Uterus (tissue), 4 donors: ENCODE measurements around the gene RNU1-1. TPM values are rescaled to one million over a fixed set of nuclear protein-coding genes. Genes with fewer than 3 reads are reported as not detected.
"Not testable (repeated sequence)": the region's sequence is repeated elsewhere in the genome, so short reads cannot be mapped to it uniquely, and the experiment has no call there.

Source experiments
- DNase-seq, 2 donors: peaks; one replicate each; pipeline ENCODE4 v3.0.0-alpha.2; 2019 to 2020
- H3K27ac ChIP-seq, 2 donors: fragments of 200-600 bp; sonication (generic); 1 replicate in 1 of 2; 2 replicates in 1 of 2; pipeline ENCODE4 v1.5.1; 2016 to 2018
- H3K27me3 ChIP-seq, 2 donors: fragments of 200-600 bp; sonication (generic); one replicate each; pipeline ENCODE4 v1.5.1; 2018 to 2019; ENCODE audit warnings: control low read depth in 1 of 2
- H3K36me3 ChIP-seq, 2 donors: fragments of 200-600 bp; sonication (generic); one replicate each; pipeline ENCODE4 v1.5.1; 2019; ENCODE audit warnings: control low read depth in 1 of 2
- H3K4me1 ChIP-seq, 2 donors: fragments of 200-600 bp; sonication (generic); one replicate each; pipeline ENCODE4 v1.5.1; 2018 to 2019; ENCODE audit warnings: control low read depth in 1 of 2
- H3K4me3 ChIP-seq, 2 donors: fragments of 200-600 bp; sonication (generic); 1 replicate in 1 of 2; 2 replicates in 1 of 2; pipeline ENCODE4 v1.5.1; 2018 to 2019; ENCODE audit warnings: mild to moderate bottlenecking in 1 of 2
- H3K9me3 ChIP-seq, 2 donors: fragments of 200-600 bp; sonication (generic); one replicate each; pipeline ENCODE4 v1.5.1; 2019; ENCODE audit warnings: control low read depth in 1 of 2
- POLR2A ChIP-seq, 2 donors: fragments of 450-650 bp; IDR thresholded peaks; one replicate each; pipeline ENCODE4 v1.6.1; 2016; ENCODE audit warnings: antibody characterized with exemption in 2 of 2, mild to moderate bottlenecking in 1 of 2, moderate library complexity in 1 of 2
- intact Hi-C: fragments of 100-400 bp; cut with DNase I; formaldehyde crosslinking; loops from one replicate; pipeline ENCODE4 v1.15.1; 2023; ENCODE audit warnings: low total_unique reads
- total RNA-seq, 4 donors: library from RNA; depleted of rRNA in 3 of 4; stranded (reverse); fragments of >200 nt in 3 of 4; gene quantifications; one replicate each; pipeline versions ENCODE4 v1.1.0 to v1.2.4, GENCODE V29; 2014 to 2023
- donor health status: DM: yes; HTN: yes; CAD: no.

RNU1-1 gene
- total RNA-seq = 1,000 to 10,000 TPM in 1 of 4 donors, under 1 TPM in 3; under 0.01 to 2,125 (median under 0.01) TPM

DNA sequence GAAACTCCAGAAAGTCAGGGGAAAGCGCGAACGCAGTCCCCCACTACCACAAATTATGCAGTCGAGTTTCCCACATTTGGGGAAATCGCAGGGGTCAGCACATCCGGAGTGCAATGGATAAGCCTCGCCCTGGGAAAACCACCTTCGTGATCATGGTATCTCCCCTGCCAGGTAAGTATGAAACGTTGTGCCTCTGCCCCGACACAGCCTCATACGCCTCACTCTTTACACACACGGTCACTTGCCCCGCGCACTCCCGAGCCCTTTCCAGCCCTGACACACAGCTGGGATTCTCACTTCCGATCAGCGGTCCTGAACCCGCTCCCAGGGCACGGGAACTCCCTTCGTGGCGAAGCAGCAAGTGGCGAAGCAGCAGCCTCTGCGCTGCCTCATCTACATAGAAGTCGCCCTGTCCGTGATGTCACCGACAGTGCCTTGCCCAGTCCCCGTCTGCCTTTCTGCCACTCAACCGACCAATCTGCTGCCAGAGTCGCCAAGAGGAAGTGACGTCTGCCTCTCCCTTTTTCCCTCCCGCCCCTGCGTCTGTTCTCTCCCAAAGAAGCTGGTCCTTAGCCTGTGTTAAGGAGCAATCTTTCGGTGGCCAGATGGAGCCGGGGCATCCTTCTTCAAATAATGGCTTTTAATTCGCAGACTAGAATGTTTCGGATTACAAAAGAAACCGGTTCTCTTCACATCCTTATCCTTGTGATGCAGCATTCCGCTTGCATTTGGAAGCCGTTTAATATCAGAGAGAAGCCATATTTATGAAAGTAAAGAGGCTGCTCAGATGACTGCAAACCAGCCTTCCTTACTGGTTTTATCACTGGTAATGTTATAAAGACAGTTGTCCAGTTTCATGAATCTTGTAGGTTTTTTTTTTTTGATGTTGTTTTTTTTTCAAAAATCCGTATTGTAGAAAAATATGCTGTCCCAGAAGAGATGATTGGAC is at the start of gene RNU1-1:
RNU1-1 (minus strand) TSS at position 179 of the 949 bp plus-strand sequence.
- H3K36me3 ChIP-seq, intact Hi-C loops, H3K27me3 ChIP-seq, H3K9me3 ChIP-seq, H3K4me1 ChIP-seq: not testable (repeated sequence)
- H3K4me3 ChIP-seq = peak within 1 kb of the TSS in 1 of 2 donors; percentile 36
- peak; percentile 82 to 94 for DNase-seq
- TF ChIP-seq POLR2A (IDR thresholded peaks at IDR 0.05) = peak in 1 of 2 donors; percentile 38
- peak within 1 kb of the TSS; percentile 71 to 89 for H3K27ac ChIP-seq

DNA sequence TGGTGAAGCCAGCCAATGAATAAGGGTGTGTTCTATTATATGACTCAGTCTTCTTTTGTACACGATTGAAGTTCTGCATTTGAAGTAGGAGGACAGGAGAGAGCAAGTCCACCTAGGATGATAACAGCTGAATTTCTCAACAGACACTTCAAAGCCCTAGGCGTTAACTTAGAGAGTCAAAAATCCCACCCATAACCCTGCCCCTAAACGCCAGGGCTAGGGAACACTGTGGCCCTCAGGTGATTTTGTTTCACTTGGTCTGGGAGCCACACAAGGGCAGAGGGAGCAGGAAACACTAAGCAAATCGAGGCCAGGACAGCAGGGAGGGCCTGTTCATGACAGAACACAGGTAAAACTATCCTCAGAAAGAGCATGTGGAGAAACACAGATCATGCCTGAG is 47.0 kb upstream of the RNU1-1 start:
- intact Hi-C loops, H3K4me1 ChIP-seq, H3K36me3 ChIP-seq, DNase-seq, H3K27ac ChIP-seq, H3K4me3 ChIP-seq, H3K9me3 ChIP-seq, H3K27me3 ChIP-seq: not testable (repeated sequence)

DNA sequence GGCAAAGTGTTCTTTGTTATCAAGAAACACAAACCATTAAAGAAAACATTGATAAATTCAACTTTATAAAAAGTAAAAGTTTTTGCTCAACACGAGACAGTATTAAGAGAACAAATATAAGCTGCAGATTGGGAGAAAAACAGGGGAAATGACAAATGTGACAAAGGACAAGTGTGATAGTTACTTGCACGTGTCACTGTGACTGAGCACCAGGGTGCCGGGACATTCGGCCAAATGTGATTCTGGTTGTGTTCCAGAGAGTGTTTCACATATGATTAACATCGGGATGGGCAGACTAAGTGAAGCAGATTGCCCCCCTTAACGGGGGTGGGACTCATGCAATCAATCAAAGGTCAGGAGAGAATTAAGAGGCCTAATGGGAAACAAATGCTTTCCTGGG is 46.4 kb upstream of the RNU1-1 start:
- H3K36me3 ChIP-seq, H3K9me3 ChIP-seq, H3K4me1 ChIP-seq, DNase-seq, H3K27ac ChIP-seq, intact Hi-C loops, H3K27me3 ChIP-seq, H3K4me3 ChIP-seq: not testable (repeated sequence)

DNA sequence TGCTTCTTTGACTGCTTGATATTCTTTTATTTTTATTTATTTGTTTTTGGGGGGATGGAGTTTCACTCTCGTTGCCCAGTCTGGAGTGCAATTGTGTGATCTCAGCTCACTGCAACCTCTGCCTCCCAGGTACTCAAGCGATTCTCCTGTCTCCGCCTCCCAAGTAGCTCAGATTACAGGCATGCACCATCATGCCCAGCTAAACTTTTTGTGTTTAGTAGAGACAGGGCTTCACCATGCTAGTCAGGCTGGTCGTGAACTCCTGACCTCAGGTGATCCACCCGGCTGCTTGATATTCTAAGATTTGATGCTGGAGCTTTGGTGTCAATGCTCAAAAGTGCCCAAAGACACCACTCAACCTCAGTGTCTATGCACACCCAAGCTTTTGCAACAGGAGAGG is 45.6 kb upstream of the RNU1-1 start:
- H3K27ac ChIP-seq, H3K4me3 ChIP-seq, H3K36me3 ChIP-seq, H3K9me3 ChIP-seq, H3K27me3 ChIP-seq, H3K4me1 ChIP-seq, DNase-seq, intact Hi-C loops: not testable (repeated sequence)

DNA sequence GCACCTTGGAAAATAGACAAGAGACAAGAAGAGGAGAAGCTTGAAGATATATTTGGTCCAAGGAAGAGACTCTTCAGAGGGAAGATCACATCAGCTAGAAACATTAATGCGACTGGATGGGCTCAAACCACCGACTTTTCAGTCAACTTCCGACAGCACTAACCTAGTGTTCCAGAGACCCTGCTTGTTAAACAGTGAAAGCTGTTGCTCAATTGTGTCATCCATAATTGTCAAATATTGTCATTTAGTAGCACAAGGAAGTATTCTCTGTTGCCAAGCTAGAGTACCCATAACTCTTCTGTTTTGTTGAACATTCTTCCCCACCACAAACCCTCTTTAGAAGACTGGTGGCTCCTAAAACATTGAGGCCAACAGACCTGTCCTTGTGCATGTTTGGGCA is 42.9 kb upstream of the RNU1-1 start:
- DNase-seq, H3K27ac ChIP-seq, H3K4me1 ChIP-seq, intact Hi-C loops, H3K27me3 ChIP-seq, H3K4me3 ChIP-seq, H3K36me3 ChIP-seq, H3K9me3 ChIP-seq: not testable (repeated sequence)

DNA sequence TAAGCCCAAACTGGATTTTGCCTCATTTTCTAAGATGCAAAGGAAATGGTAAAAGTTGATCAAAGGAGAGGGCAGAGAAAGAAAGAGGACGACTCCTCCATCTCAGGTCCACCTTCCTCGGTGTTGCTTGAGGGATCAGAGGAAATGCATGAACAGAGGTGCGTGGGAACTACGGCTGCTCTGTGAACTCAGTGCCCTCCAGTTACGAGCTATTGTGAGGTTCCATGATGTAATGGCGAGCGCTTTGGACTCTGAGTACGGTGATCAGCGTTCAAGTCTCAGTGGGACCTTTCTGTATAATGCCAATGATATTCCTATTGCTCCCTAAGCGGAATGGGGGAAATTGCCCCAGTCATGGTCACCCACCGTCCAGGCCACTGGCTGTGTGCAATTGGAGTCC is 39.2 kb upstream of the RNU1-1 start:
- H3K4me3 ChIP-seq, H3K27me3 ChIP-seq, H3K27ac ChIP-seq, intact Hi-C loops, H3K4me1 ChIP-seq, H3K36me3 ChIP-seq, DNase-seq, H3K9me3 ChIP-seq: not testable (repeated sequence)

DNA sequence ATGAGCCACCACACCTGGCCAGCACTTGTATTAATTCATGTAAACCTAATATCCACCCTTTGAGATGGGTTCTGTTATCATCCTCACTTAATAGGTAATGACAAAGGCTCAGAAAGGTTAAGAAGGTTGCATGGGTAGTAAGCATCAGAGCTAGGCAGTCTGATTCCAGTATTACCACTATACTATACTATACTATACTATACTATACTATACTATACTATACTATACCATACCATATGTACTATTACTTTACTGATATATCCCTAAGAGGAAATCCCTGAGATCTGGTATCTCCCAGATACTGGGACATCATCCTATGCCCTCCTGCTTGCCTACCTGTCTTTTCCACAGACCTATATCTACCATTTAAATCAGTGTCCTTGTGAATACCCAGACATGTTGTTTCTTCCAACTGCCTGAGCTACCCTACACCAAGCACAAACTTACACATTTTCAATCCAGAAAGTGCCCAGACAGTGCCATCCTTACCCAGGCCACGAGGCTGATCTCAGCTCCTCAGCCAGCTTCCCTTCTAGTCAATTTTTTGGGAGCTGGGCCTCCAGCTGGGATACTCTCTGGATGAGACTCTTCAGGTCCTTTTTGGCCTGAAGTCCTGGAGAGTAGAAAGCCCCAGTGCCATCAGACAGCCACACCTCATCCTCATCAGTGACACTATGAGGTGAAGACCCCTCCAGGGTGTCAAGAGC is 36.3 kb upstream of the RNU1-1 start:
- DNase-seq, H3K27me3 ChIP-seq, H3K27ac ChIP-seq, intact Hi-C loops, H3K4me3 ChIP-seq, H3K9me3 ChIP-seq, H3K36me3 ChIP-seq, H3K4me1 ChIP-seq: not testable (repeated sequence)

DNA sequence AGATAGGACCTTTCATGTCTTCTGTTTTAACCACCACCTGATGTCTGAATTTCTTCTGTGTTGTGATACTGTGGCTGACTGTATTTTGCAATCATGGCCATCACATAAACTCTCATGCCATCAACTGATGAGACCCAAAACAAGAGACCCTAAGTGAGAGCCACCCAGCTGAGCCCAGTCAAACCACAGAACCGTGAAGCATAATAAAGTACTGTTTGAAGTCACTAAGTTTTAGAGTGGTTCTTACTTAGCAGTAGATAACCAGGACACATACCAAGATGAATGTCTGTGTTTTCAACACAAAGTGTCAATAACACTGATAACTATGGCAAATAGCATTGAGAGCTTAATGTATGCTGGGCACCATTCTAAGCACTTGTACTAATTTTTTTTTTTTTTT is 35.5 kb upstream of the RNU1-1 start:
- H3K9me3 ChIP-seq, H3K4me1 ChIP-seq, H3K4me3 ChIP-seq, DNase-seq, intact Hi-C loops, H3K27ac ChIP-seq, H3K27me3 ChIP-seq, H3K36me3 ChIP-seq: not testable (repeated sequence)

DNA sequence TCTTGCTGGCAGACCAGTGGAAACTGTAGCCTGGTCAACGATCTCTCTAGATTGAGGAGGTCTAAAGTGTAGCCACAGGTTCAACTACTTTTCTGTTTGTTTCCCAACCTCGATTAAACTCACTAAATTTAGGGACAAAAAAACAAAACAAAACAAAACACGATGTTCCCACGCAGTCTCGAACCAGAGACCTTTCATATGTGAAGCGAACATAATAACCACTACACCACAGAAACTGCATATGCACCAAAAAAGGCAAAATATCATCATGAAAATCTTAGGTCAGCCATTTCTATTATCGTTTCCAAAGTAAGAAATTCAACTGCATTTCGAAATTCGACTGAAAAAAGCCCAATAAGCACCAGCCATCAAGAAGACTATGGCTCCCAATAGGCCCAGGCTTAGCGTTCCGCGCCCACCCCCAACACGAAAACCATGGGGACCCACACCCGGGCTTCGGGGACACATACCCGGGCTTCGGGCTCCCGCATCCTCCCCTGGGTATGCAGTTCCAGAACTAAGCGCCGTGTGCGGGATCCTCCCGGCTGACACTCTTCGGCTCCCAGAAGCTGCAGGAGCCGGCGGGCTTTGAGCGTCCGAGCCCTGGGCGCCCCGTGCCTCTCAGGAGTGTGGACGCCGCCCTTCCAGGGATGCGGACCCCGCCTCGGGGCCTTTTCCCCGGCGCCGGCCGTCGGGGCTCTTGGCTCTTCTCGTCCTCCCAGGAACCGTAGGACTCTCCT is 33.6 kb upstream of the RNU1-1 start:
- H3K4me3 ChIP-seq, H3K9me3 ChIP-seq, H3K27me3 ChIP-seq, intact Hi-C loops, DNase-seq, H3K36me3 ChIP-seq, H3K27ac ChIP-seq, H3K4me1 ChIP-seq: not testable (repeated sequence)

DNA sequence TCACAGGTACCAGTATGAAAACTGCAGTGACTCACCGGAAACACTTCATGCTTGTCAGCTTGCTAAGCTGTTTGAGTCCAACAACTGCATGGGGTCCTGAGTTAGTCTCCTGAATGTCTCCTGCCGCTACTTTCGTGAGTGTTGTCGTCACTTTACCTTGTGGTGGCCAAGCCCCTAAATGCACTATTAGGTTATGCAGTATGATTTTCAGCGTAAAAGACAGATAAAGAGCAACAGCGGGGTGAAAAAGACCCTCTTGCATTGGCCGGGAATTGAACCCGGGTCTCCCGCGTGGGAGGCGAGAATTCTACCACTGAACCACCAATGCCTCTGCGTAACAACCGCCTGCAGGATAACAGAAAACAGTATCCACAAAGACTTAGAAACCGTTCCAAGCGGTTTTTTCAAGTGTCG is 31.6 kb upstream of the RNU1-1 start:
- H3K4me1 ChIP-seq, H3K27ac ChIP-seq, H3K4me3 ChIP-seq, H3K9me3 ChIP-seq, H3K36me3 ChIP-seq, H3K27me3 ChIP-seq, intact Hi-C loops, DNase-seq: not testable (repeated sequence)

DNA sequence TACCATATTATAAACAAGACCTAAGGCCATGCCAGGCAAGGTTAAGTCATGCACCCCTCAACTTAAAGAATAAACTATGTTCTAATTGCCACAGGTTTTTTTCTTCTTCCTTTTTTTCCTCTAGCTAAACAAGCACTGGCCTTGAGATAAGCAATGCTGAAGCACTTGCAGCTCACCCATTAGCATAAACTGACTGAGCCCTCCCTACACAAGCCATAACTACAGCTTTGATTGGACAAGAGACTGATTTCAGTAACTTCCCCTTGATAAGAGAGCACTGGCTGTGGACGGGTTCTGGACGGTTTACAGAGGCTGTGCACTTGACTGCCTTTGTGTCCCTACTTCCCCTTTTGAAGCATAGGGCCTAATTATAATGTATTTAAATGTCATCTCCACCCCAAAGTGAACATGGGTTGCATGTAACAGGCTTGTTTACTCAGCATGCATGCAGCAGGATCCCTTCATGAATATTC is 26.4 kb upstream of the RNU1-1 start:
- H3K4me3 ChIP-seq, H3K4me1 ChIP-seq, H3K9me3 ChIP-seq, H3K27me3 ChIP-seq, H3K27ac ChIP-seq, intact Hi-C loops, H3K36me3 ChIP-seq, DNase-seq: not testable (repeated sequence)

DNA sequence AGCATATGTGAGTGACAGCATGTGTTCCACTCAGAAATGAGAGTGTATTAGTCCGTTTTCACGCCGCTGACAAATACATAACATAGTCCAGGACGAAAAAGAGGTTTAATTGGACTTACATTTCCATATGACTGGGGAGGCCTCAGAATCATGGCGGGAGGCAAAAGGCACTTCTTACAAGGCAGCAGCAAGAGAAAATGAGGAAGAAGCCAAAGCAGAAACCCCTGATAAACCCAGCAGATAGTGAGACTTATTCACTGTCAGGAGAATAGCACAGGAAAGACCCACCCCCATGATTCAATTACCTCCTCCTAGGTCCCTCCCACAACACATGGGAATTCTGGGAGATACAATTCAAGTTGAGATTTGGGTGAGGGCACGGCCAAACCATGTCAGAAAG is 23.4 kb upstream of the RNU1-1 start:
- DNase-seq, H3K27ac ChIP-seq, H3K4me3 ChIP-seq, intact Hi-C loops, H3K9me3 ChIP-seq, H3K4me1 ChIP-seq, H3K36me3 ChIP-seq, H3K27me3 ChIP-seq: not testable (repeated sequence)

DNA sequence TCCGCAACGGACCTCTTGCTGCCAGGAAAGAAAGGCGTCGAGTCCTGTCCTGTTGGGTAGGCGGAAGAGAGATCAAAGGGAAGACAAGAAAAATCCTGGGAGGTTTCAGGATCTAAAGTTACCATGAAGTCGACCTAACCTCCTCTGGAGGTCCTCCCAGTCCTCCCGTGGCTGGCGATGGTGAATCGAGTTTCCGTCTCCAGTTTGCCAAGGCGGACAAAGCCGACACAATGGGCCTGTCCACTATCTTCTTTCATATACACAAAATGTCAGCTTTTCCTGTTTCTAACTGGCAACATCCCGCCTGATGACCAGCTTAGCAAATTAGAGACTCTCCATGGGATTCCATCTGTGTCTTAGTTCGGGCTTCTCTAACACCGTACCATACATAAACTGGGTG is 22.7 kb upstream of the RNU1-1 start:
- DNase-seq, H3K4me1 ChIP-seq, intact Hi-C loops, H3K27ac ChIP-seq, H3K9me3 ChIP-seq, H3K36me3 ChIP-seq, H3K27me3 ChIP-seq, H3K4me3 ChIP-seq: not testable (repeated sequence)
